Caco-2 (cell line): Measurements from ENCODE around the gene TJP2. TPM values are rescaled to one million over a fixed set of nuclear protein-coding genes. Genes with fewer than 3 reads are reported as not detected.
A peak's percentile ranks its signal among the peaks of the same experiment; 100 is the strongest.

Experiments
- BruUV-seq: library from RNA; stranded (reverse); fragments of 400-500 nt; replicated peaks from 2 replicates; lab custom pipeline; 2021; lab: Mats Ljungman, UMichigan
- CTCF ChIA-PET: fragments of 300-600 bp; sonication (Branson Sonifier 250); formaldehyde crosslinking; loops from one replicate; lab custom pipeline; 2022; ENCODE audit warnings: antibody characterized with exemption; lab: Charles Lee
- POLR2A ChIA-PET: fragments of 300-600 bp; sonication (Branson Sonifier 250); formaldehyde crosslinking; loops from one replicate; lab custom pipeline; 2022; ENCODE audit warnings: antibody characterized with exemption; lab: Charles Lee
- DNase-seq, 2 experiments: peaks; one replicate each; pipeline versions ENCODE4 v3.0.0 to v3.0.0-alpha.2; 2020 to 2022
- H3K27me3 ChIP-seq: replicated peaks from 2 replicates; pipeline ENCODE4 v1.6.0; 2011; ENCODE audit warnings: low read length; ENCODE audit not compliant: control insufficient read depth, insufficient read depth
- H3K36me3 ChIP-seq: 2 replicates; pipeline ENCODE4 v1.5.1; 2011; ENCODE audit warnings: low read length; ENCODE audit not compliant: control insufficient read depth, insufficient read depth
- H3K4me1 ChIP-seq: fragments of 250-450 bp; sonication (Bioruptor Pico); 2 replicates; pipeline ENCODE4 v1.5.1; 2020; ENCODE audit warnings: mild to moderate bottlenecking
- H3K4me3 ChIP-seq: 2 replicates; pipeline ENCODE4 v1.5.1; 2011; ENCODE audit warnings: low read depth, mild to moderate bottlenecking, control low read depth, low read length
- H3K9me3 ChIP-seq: fragments of 250-450 bp; sonication (Bioruptor Pico); 2 replicates; pipeline ENCODE4 v1.5.1; 2020; ENCODE audit warnings: mild to moderate bottlenecking, moderate library complexity
- H3K27ac Mint-ChIP-seq: one replicate; pipeline ENCODE4 v1.8.0; 2022; ENCODE audit warnings: mixed read lengths; ENCODE audit not compliant: unreplicated experiment
- H3K27me3 Mint-ChIP-seq: one replicate; pipeline ENCODE4 v1.8.0; 2022; ENCODE audit warnings: mixed read lengths; ENCODE audit not compliant: insufficient read depth, unreplicated experiment
- H3K36me3 Mint-ChIP-seq: one replicate; pipeline ENCODE4 v1.8.0; 2022; ENCODE audit warnings: mild to moderate bottlenecking, mixed read lengths; ENCODE audit not compliant: insufficient read depth, unreplicated experiment
- H3K4me1 Mint-ChIP-seq: one replicate; pipeline ENCODE4 v1.8.0; 2022; ENCODE audit warnings: low read depth, mixed read lengths; ENCODE audit not compliant: unreplicated experiment
- H3K4me3 Mint-ChIP-seq: one replicate; pipeline ENCODE4 v1.8.0; 2022; ENCODE audit warnings: mild to moderate bottlenecking, moderate library complexity, mixed read lengths; ENCODE audit not compliant: unreplicated experiment
- H3K9me3 Mint-ChIP-seq: one replicate; pipeline ENCODE4 v1.8.0; 2022; ENCODE audit warnings: mixed read lengths; ENCODE audit not compliant: unreplicated experiment
- CTCF ChIP-seq, 2 experiments: fragments of 200-600 bp in 1 of 2; IDR thresholded peaks; 1 replicate in 1 of 2; 2 replicates in 1 of 2; pipeline versions ENCODE4 v1.5.1 to v1.8.0; 2011 to 2022; ENCODE audit warnings: antibody characterized with exemption in 1 of 2, control low read depth in 1 of 2, inconsistent platforms in 1 of 2, low read depth in 1 of 2, low read length in 1 of 2, mild to moderate bottlenecking in 1 of 2, moderate library complexity in 1 of 2; ENCODE audit not compliant: insufficient read depth in 1 of 2, severe bottlenecking in 1 of 2, unreplicated experiment in 1 of 2
- intact Hi-C: fragments of 100-400 bp; cut with micrococcal nuclease; formaldehyde crosslinking; loops from one replicate; pipeline ENCODE4 v1.10.0; 2022; ENCODE audit not compliant: unreplicated experiment
- total RNA-seq: library from RNA; stranded (reverse); gene quantifications from 2 replicates; pipeline ENCODE4 v1.2.3, GENCODE V29; 2022

The TJP2 gene
- total RNA-seq, 1 experiment from 2014 or later = 36.7 TPM

- H3K36me3 Mint-ChIP-seq = no peaks in the 10 kb centered on the region
- BruUV-seq = no TSS peak
- no peak overlapping the region for H3K27ac Mint-ChIP-seq
- TF ChIP-seq CTCF (IDR thresholded peaks at IDR 0.05; ENCODE audit: insufficient read depth in 1 of 2, low read depth in 1 of 2, low read length in 1 of 2, severe bottlenecking in 1 of 2, unreplicated experiment in 1 of 2) = no peak
- POLR2A ChIA-PET = no interaction called here
- H3K27me3 ChIP-seq = no peaks in the 10 kb centered on the region
- H3K4me3 ChIP-seq = no peak overlapping the region
- intact Hi-C loops = no loop called here
- no peaks in the 10 kb centered on the region for H3K27me3 Mint-ChIP-seq
- H3K9me3 Mint-ChIP-seq = no peaks in the 10 kb centered on the region
- H3K4me3 Mint-ChIP-seq = no peak overlapping the region
- no peaks in the 10 kb centered on the region for H3K4me1 Mint-ChIP-seq
- DNase-seq = no peak
- CTCF ChIA-PET = interaction anchor here (1.1 kb wide), 2 partner anchors 65 to 169 kb away, joined by 4 to 7 read pairs; no protein-coding TSS in a partner anchor
- no peaks in the 10 kb centered on the region for H3K4me1 ChIP-seq
- H3K9me3 ChIP-seq = no peaks in the 10 kb centered on the region
- H3K36me3 ChIP-seq = no peaks in the 10 kb centered on the region
Observed at GRCh38 chr9:69222970-69223369, 48.9 kb downstream of the TJP2 start.

- peak; percentile 13 to 38 for DNase-seq
- no peak overlapping the region for H3K4me3 Mint-ChIP-seq
- no peaks in the 10 kb centered on the region for H3K36me3 Mint-ChIP-seq
- TF ChIP-seq CTCF (IDR thresholded peaks at IDR 0.05; ENCODE audit: insufficient read depth in 1 of 2, low read depth in 1 of 2, low read length in 1 of 2, severe bottlenecking in 1 of 2, unreplicated experiment in 1 of 2) = peak; percentile 17 to 58
- no peaks in the 10 kb centered on the region for H3K9me3 Mint-ChIP-seq
- Histone ChIP-seq H3K4me3 (no peak overlapping the region), H3K36me3 (no peaks in the 10 kb centered on the region), H3K27me3 (no peaks in the 10 kb centered on the region), H3K9me3 (no peaks in the 10 kb centered on the region), H3K4me1 (no peaks in the 10 kb centered on the region)
- CTCF ChIA-PET = interaction anchor here (0.7 to 1.1 kb wide), 3 partner anchors 22 to 170 kb away, joined by 3 to 7 read pairs (median 4); no protein-coding TSS in a partner anchor
- POLR2A ChIA-PET = no interaction called here
- H3K4me1 Mint-ChIP-seq = no peaks in the 10 kb centered on the region
- H3K27me3 Mint-ChIP-seq = no peaks in the 10 kb centered on the region
- intact Hi-C loops = no loop called here
- no peak overlapping the region for H3K27ac Mint-ChIP-seq
- no TSS peak for BruUV-seq
Observed at GRCh38 chr9:69223605-69224004, 49.5 kb downstream of the TJP2 start.

- DNase-seq = no peak
- no peak for TF ChIP-seq CTCF (IDR thresholded peaks at IDR 0.05; ENCODE audit: insufficient read depth in 1 of 2, low read depth in 1 of 2, low read length in 1 of 2, severe bottlenecking in 1 of 2, unreplicated experiment in 1 of 2)
- BruUV-seq = no TSS peak
- no peaks in the 10 kb centered on the region for H3K4me1 ChIP-seq
- no peaks in the 10 kb centered on the region for H3K9me3 ChIP-seq
- ChIA-PET CTCF (no interaction called here), POLR2A (no interaction called here)
- Mint-ChIP-seq H3K27me3 (no peaks in the 10 kb centered on the region), H3K27ac (no peak overlapping the region), H3K36me3 (peaks cover 8% of the 10 kb centered on the region), H3K4me3 (no peak overlapping the region), H3K4me1 (no peaks in the 10 kb centered on the region), H3K9me3 (no peaks in the 10 kb centered on the region)
- intact Hi-C loops = no loop called here
- no peaks in the 10 kb centered on the region for H3K36me3 ChIP-seq
- no peak overlapping the region for H3K4me3 ChIP-seq
- H3K27me3 ChIP-seq = no peaks in the 10 kb centered on the region
Observed at GRCh38 chr9:69229367-69229766, 55.3 kb downstream of the TJP2 start.
